ENCODE results near the gene KCNMA1. TPM values are rescaled to one million over a fixed set of nuclear protein-coding genes. Genes with fewer than 3 reads are reported as not detected.

Gene KCNMA1
- total and polyA plus RNA-seq, 4 experiments from 2014 or later, result 0.26 TPM; not detected in 3

GRCh38 chr10:77611221-77611620 is 26.4 kb downstream of the KCNMA1 start:
- Histone ChIP-seq H3K4me1 (ENCODE audit: insufficient read depth, low read length) (no peaks in the 10 kb centered on the region), H3K36me3 (ENCODE audit: insufficient read depth, low read length) (no peaks in the 10 kb centered on the region), H3K27me3 (ENCODE audit: insufficient read depth, low read length) (no peaks in the 10 kb centered on the region), H3K4me3 (ENCODE audit: low read length in 2 of 2) (no peak overlapping the region), H3K9me3 (ENCODE audit: control insufficient read depth in 1 of 2, low read length in 2 of 2) (no peaks in the 10 kb centered on the region), H3K27ac (ENCODE audit: low read depth, low read length) (no peak overlapping the region)
- peaks cover 3 to 11% of the 10 kb centered on the region in 2 donors for H3K27me3 Mint-ChIP-seq
- DNase-seq, result no peak
- POLR2A ChIA-PET (ENCODE audit: partially characterized antibody), result no interaction called here
- no peaks in the 10 kb centered on the region for H3K4me1 Mint-ChIP-seq
- no peaks in the 10 kb centered on the region for H3K36me3 Mint-ChIP-seq
- intact Hi-C loops (cut with micrococcal nuclease), result no loop called here
- CTCF ChIA-PET (ENCODE audit: partially characterized antibody), result interaction anchor here (0.6 kb wide), 1 partner anchor 147 kb away, joined by 3 read pairs; no protein-coding TSS in a partner anchor
- no peak overlapping the region for H3K27ac Mint-ChIP-seq
- H3K9me3 Mint-ChIP-seq, result no peaks in the 10 kb centered on the region
- no peak overlapping the region for H3K4me3 Mint-ChIP-seq

- CTCF ChIA-PET (ENCODE audit: partially characterized antibody), result no interaction called here
- Histone ChIP-seq H3K4me1 (ENCODE audit: insufficient read depth, low read length) (no peaks in the 10 kb centered on the region), H3K36me3 (ENCODE audit: insufficient read depth, low read length) (no peaks in the 10 kb centered on the region), H3K4me3 (ENCODE audit: low read length in 2 of 2) (no peak overlapping the region), H3K27ac (ENCODE audit: low read depth, low read length) (no peak overlapping the region), H3K27me3 (ENCODE audit: insufficient read depth, low read length) (no peaks in the 10 kb centered on the region), H3K9me3 (ENCODE audit: control insufficient read depth in 1 of 2, low read length in 2 of 2) (no peaks in the 10 kb centered on the region)
- Mint-ChIP-seq H3K4me1 (no peaks in the 10 kb centered on the region), H3K27me3 (peaks cover 3 to 9% of the 10 kb centered on the region in 2 donors), H3K4me3 (no peak overlapping the region), H3K27ac (no peak overlapping the region), H3K36me3 (no peaks in the 10 kb centered on the region), H3K9me3 (no peaks in the 10 kb centered on the region)
- POLR2A ChIA-PET (ENCODE audit: partially characterized antibody), result no interaction called here
- intact Hi-C loops (cut with micrococcal nuclease), result no loop called here
- no peak for DNase-seq
Measured at GRCh38 chr10:77609781-77610272, 27.8 kb downstream of the KCNMA1 start.

GRCh38 chr10:77608281-77608680 is 29.3 kb downstream of the KCNMA1 start:
- DNase-seq, result no peak
- Histone ChIP-seq H3K27me3 (ENCODE audit: insufficient read depth, low read length) (no peaks in the 10 kb centered on the region), H3K27ac (ENCODE audit: low read depth, low read length) (no peak overlapping the region), H3K36me3 (ENCODE audit: insufficient read depth, low read length) (no peaks in the 10 kb centered on the region), H3K4me3 (ENCODE audit: low read length in 2 of 2) (no peak overlapping the region), H3K9me3 (ENCODE audit: control insufficient read depth in 1 of 2, low read length in 2 of 2) (no peaks in the 10 kb centered on the region), H3K4me1 (ENCODE audit: insufficient read depth, low read length) (no peaks in the 10 kb centered on the region)
- no peak overlapping the region for H3K4me3 Mint-ChIP-seq
- ChIA-PET CTCF (ENCODE audit: partially characterized antibody) (no interaction called here), POLR2A (ENCODE audit: partially characterized antibody) (no interaction called here)
- H3K27ac Mint-ChIP-seq, result no peak overlapping the region
- peaks cover 3 to 9% of the 10 kb centered on the region in 2 donors for H3K27me3 Mint-ChIP-seq
- H3K4me1 Mint-ChIP-seq, result peaks cover 0 to 1% (median 0%) of the 10 kb centered on the region in 4 donors
- intact Hi-C loops (cut with micrococcal nuclease), result no loop called here
- H3K36me3 Mint-ChIP-seq, result no peaks in the 10 kb centered on the region
- no peaks in the 10 kb centered on the region for H3K9me3 Mint-ChIP-seq

- Histone ChIP-seq H3K36me3 (ENCODE audit: insufficient read depth, low read length) (no peaks in the 10 kb centered on the region), H3K9me3 (ENCODE audit: control insufficient read depth in 1 of 2, low read length in 2 of 2) (no peaks in the 10 kb centered on the region), H3K4me1 (ENCODE audit: insufficient read depth, low read length) (no peaks in the 10 kb centered on the region), H3K27me3 (ENCODE audit: insufficient read depth, low read length) (no peaks in the 10 kb centered on the region), H3K4me3 (ENCODE audit: low read length in 2 of 2) (no peak overlapping the region), H3K27ac (ENCODE audit: low read depth, low read length) (no peak overlapping the region)
- DNase-seq, result no peak
- peaks cover 6 to 9% of the 10 kb centered on the region in 2 donors for H3K27me3 Mint-ChIP-seq
- no peak overlapping the region for H3K27ac Mint-ChIP-seq
- peak overlapping the region in 1 of 8 donors; percentile 17 for H3K4me3 Mint-ChIP-seq
- no peaks in the 10 kb centered on the region for H3K36me3 Mint-ChIP-seq
- CTCF ChIA-PET (ENCODE audit: partially characterized antibody), result no interaction called here
- intact Hi-C loops (cut with micrococcal nuclease), result no loop called here
- no peaks in the 10 kb centered on the region for H3K9me3 Mint-ChIP-seq
- POLR2A ChIA-PET (ENCODE audit: partially characterized antibody), result no interaction called here
- peaks cover 0 to 6% (median 2%) of the 10 kb centered on the region in 4 donors for H3K4me1 Mint-ChIP-seq
Measured at GRCh38 chr10:77606751-77607150, 30.9 kb downstream of the KCNMA1 start.

GRCh38 chr10:77605466-77605865 is 32.1 kb downstream of the KCNMA1 start:
- no peaks in the 10 kb centered on the region for H3K27me3 ChIP-seq (ENCODE audit: insufficient read depth, low read length)
- H3K4me1 ChIP-seq (ENCODE audit: insufficient read depth, low read length), result no peaks in the 10 kb centered on the region
- DNase-seq, result no peak
- H3K4me1 Mint-ChIP-seq, result peaks cover 0 to 6% (median 2%) of the 10 kb centered on the region in 4 donors
- no peak overlapping the region for H3K4me3 Mint-ChIP-seq
- H3K27me3 Mint-ChIP-seq, result peaks cover 6 to 13% of the 10 kb centered on the region in 2 donors
- no peak overlapping the region for H3K4me3 ChIP-seq (ENCODE audit: low read length in 2 of 2)
- no peaks in the 10 kb centered on the region for H3K9me3 ChIP-seq (ENCODE audit: control insufficient read depth in 1 of 2, low read length in 2 of 2)
- ChIA-PET CTCF (ENCODE audit: partially characterized antibody) (no interaction called here), POLR2A (ENCODE audit: partially characterized antibody) (no interaction called here)
- intact Hi-C loops (cut with micrococcal nuclease), result no loop called here
- H3K9me3 Mint-ChIP-seq, result no peaks in the 10 kb centered on the region
- H3K36me3 ChIP-seq (ENCODE audit: insufficient read depth, low read length), result no peaks in the 10 kb centered on the region
- H3K27ac Mint-ChIP-seq, result no peak overlapping the region
- no peaks in the 10 kb centered on the region for H3K36me3 Mint-ChIP-seq
- H3K27ac ChIP-seq (ENCODE audit: low read depth, low read length), result no peak overlapping the region

- Mint-ChIP-seq H3K4me1 (peaks cover 0 to 6% (median 2%) of the 10 kb centered on the region in 4 donors), H3K9me3 (no peaks in the 10 kb centered on the region), H3K36me3 (no peaks in the 10 kb centered on the region), H3K4me3 (no peak overlapping the region), H3K27ac (no peak overlapping the region), H3K27me3 (peaks cover 4 to 13% of the 10 kb centered on the region in 2 donors)
- Histone ChIP-seq H3K4me3 (ENCODE audit: low read length in 2 of 2) (no peak overlapping the region), H3K27me3 (ENCODE audit: insufficient read depth, low read length) (no peaks in the 10 kb centered on the region), H3K36me3 (ENCODE audit: insufficient read depth, low read length) (no peaks in the 10 kb centered on the region), H3K27ac (ENCODE audit: low read depth, low read length) (no peak overlapping the region), H3K9me3 (ENCODE audit: control insufficient read depth in 1 of 2, low read length in 2 of 2) (no peaks in the 10 kb centered on the region), H3K4me1 (ENCODE audit: insufficient read depth, low read length) (no peaks in the 10 kb centered on the region)
- ChIA-PET CTCF (ENCODE audit: partially characterized antibody) (no interaction called here), POLR2A (ENCODE audit: partially characterized antibody) (no interaction called here)
- no peak for DNase-seq
- intact Hi-C loops (cut with micrococcal nuclease), result no loop called here
Measured at GRCh38 chr10:77604941-77605351, 32.7 kb downstream of the KCNMA1 start.

GRCh38 chr10:77604063-77604462 is 33.5 kb downstream of the KCNMA1 start:
- DNase-seq, result no peak
- no peak overlapping the region for H3K27ac Mint-ChIP-seq
- Histone ChIP-seq H3K27me3 (ENCODE audit: insufficient read depth, low read length) (no peaks in the 10 kb centered on the region), H3K9me3 (ENCODE audit: control insufficient read depth in 1 of 2, low read length in 2 of 2) (no peaks in the 10 kb centered on the region), H3K36me3 (ENCODE audit: insufficient read depth, low read length) (no peaks in the 10 kb centered on the region), H3K27ac (ENCODE audit: low read depth, low read length) (no peak overlapping the region), H3K4me1 (ENCODE audit: insufficient read depth, low read length) (no peaks in the 10 kb centered on the region), H3K4me3 (ENCODE audit: low read length in 2 of 2) (no peak overlapping the region)
- H3K4me3 Mint-ChIP-seq, result no peak overlapping the region
- intact Hi-C loops (cut with micrococcal nuclease), result no loop called here
- ChIA-PET CTCF (ENCODE audit: partially characterized antibody) (no interaction called here), POLR2A (ENCODE audit: partially characterized antibody) (no interaction called here)
- peaks cover 0 to 6% (median 2%) of the 10 kb centered on the region in 4 donors for H3K4me1 Mint-ChIP-seq
- H3K9me3 Mint-ChIP-seq, result no peaks in the 10 kb centered on the region
- no peaks in the 10 kb centered on the region for H3K36me3 Mint-ChIP-seq
- peaks cover 3 to 11% of the 10 kb centered on the region in 2 donors for H3K27me3 Mint-ChIP-seq

- Mint-ChIP-seq H3K27ac (no peak overlapping the region), H3K27me3 (peaks cover 4 to 11% of the 10 kb centered on the region in 2 donors), H3K4me1 (peaks cover 0 to 6% (median 2%) of the 10 kb centered on the region in 4 donors), H3K36me3 (no peaks in the 10 kb centered on the region), H3K4me3 (no peak overlapping the region), H3K9me3 (no peaks in the 10 kb centered on the region)
- no peaks in the 10 kb centered on the region for H3K36me3 ChIP-seq (ENCODE audit: insufficient read depth, low read length)
- no peaks in the 10 kb centered on the region for H3K27me3 ChIP-seq (ENCODE audit: insufficient read depth, low read length)
- no peaks in the 10 kb centered on the region for H3K9me3 ChIP-seq (ENCODE audit: control insufficient read depth in 1 of 2, low read length in 2 of 2)
- H3K4me3 ChIP-seq (ENCODE audit: low read length in 2 of 2), result no peak overlapping the region
- no peaks in the 10 kb centered on the region for H3K4me1 ChIP-seq (ENCODE audit: insufficient read depth, low read length)
- ChIA-PET POLR2A (ENCODE audit: partially characterized antibody) (no interaction called here), CTCF (ENCODE audit: partially characterized antibody) (no interaction called here)
- intact Hi-C loops (cut with micrococcal nuclease), result no loop called here
- no peak overlapping the region for H3K27ac ChIP-seq (ENCODE audit: low read depth, low read length)
- DNase-seq, result no peak
Measured at GRCh38 chr10:77603534-77603927, 34.1 kb downstream of the KCNMA1 start.

All from CD4-positive, alpha-beta memory T cell (primary cell).